ENCODE data around the gene FOXF1.
A peak's percentile ranks its signal among the peaks of the same experiment; 100 is the strongest.

Gene FOXF1

GRCh38 chr16:86510465-86511261, at the start of gene FOXF1:
TSS of gene FOXF1 (plus strand) at chr16:86510527. CDS start at chr16:86510570, 43 bp downstream.
- peak; percentile 27 for DNase-seq

GRCh38 chr16:86461037-86461436, 49.3 kb upstream of the FOXF1 start:
- no peak for DNase-seq

- no peak for DNase-seq
Observed at GRCh38 chr16:86462334-86463084, 47.8 kb upstream of the FOXF1 start.

- DNase-seq: no peak
Observed at GRCh38 chr16:86464044-86464443, 46.3 kb upstream of the FOXF1 start.

- no peak for DNase-seq
Observed at GRCh38 chr16:86465434-86465833, 44.9 kb upstream of the FOXF1 start.

- DNase-seq: no peak
Observed at GRCh38 chr16:86466696-86467406, 43.5 kb upstream of the FOXF1 start.

GRCh38 chr16:86467490-86467889, 42.8 kb upstream of the FOXF1 start:
- DNase-seq: no peak

- no peak for DNase-seq
Observed at GRCh38 chr16:86470964-86471363, 39.4 kb upstream of the FOXF1 start.

- no peak for DNase-seq
Observed at GRCh38 chr16:86471896-86472295, 38.4 kb upstream of the FOXF1 start.

- DNase-seq: no peak
Observed at GRCh38 chr16:86472366-86472765, 38.0 kb upstream of the FOXF1 start.

- DNase-seq: no peak
Observed at GRCh38 chr16:86476956-86477534, 33.3 kb upstream of the FOXF1 start.

- DNase-seq: no peak
Observed at GRCh38 chr16:86477642-86478041, 32.7 kb upstream of the FOXF1 start.

- no peak for DNase-seq
Observed at GRCh38 chr16:86478779-86479178, 31.5 kb upstream of the FOXF1 start.

GRCh38 chr16:86479419-86479818, 30.9 kb upstream of the FOXF1 start:
- DNase-seq: no peak

- DNase-seq: no peak
Observed at GRCh38 chr16:86480444-86480843, 29.9 kb upstream of the FOXF1 start.

- no peak for DNase-seq
Observed at GRCh38 chr16:86481607-86482006, 28.7 kb upstream of the FOXF1 start.

- no peak for DNase-seq
Observed at GRCh38 chr16:86484240-86484639, 26.1 kb upstream of the FOXF1 start.

- no peak for DNase-seq
Observed at GRCh38 chr16:86485746-86486145, 24.6 kb upstream of the FOXF1 start.

- no peak for DNase-seq
Observed at GRCh38 chr16:86490859-86491639, 19.3 kb upstream of the FOXF1 start.

- DNase-seq: no peak
Observed at GRCh38 chr16:86491640-86492023, 18.7 kb upstream of the FOXF1 start.

- DNase-seq: no peak
Observed at GRCh38 chr16:86492267-86492960, 17.9 kb upstream of the FOXF1 start.

Measured in activated CD4-positive, alpha-beta T cell treated with anti-CD3 and anti-CD28 coated beads, Interleukin-2, Interleukin-6, amounts not matched to agents 100 ng/mL and 50 ng/mL, durations not matched to agents 16 hours and 8 hours (primary cell).